SKM-1 (cell line): ENCODE results near the gene SLC6A14.

Experiments
- DNase-seq: peaks from one replicate; lab custom pipeline; 2025; ENCODE audit not compliant: unreplicated experiment; lab: John Stamatoyannopoulos, UW

The SLC6A14 gene, protein sequence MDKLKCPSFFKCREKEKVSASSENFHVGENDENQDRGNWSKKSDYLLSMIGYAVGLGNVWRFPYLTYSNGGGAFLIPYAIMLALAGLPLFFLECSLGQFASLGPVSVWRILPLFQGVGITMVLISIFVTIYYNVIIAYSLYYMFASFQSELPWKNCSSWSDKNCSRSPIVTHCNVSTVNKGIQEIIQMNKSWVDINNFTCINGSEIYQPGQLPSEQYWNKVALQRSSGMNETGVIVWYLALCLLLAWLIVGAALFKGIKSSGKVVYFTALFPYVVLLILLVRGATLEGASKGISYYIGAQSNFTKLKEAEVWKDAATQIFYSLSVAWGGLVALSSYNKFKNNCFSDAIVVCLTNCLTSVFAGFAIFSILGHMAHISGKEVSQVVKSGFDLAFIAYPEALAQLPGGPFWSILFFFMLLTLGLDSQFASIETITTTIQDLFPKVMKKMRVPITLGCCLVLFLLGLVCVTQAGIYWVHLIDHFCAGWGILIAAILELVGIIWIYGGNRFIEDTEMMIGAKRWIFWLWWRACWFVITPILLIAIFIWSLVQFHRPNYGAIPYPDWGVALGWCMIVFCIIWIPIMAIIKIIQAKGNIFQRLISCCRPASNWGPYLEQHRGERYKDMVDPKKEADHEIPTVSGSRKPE

DNA sequence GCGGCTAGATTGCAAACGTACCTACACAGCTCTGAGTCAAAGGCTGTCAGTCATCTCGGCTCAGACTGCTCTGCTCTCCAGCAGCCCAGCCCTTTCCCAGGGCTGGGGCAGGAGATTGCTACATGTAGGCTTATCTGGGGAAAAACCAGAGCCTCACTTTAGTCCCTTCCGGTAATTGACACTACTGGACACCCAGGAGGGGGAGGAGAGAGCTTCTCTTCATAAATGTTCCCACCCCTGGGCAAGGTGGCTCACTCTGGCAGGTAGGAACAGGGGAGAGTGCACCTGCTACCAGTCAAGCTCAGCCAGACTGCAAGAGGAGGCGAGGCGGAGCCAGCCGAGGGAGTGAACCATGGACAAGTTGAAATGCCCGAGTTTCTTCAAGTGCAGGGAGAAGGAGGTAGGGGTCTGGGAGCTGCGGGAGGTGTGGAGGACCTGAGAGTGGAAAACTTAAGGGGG is at the start of gene SLC6A14:
Gene SLC6A14 (plus strand): TSS at position 249 of the 459 bp plus-strand sequence. CDS start 104 bp downstream, at position 353.
- no peak for DNase-seq

DNA sequence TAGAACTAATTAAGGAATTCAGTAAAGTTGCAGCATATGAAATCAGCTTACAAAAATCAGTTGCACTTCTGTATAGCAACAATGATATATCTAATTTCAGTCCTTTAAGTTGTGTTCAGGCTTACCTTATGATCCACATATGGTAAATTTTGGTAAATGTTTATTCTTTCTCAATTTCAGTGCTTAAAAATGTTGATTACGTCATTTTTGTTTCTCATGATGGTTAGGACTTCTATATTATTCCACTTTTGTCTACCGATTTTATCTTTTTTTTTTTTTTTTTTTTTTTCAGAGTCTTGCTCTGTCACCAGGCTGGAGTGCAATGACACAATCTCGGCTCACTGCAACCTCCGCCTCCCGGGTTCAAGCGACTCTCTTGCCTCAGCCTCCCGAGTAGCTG is 40.7 kb upstream of the SLC6A14 start:
- DNase-seq, result no peak

- DNase-seq, result no peak
Observed at GRCh38 chrX:116399681-116400080, 36.7 kb upstream of the SLC6A14 start.

DNA sequence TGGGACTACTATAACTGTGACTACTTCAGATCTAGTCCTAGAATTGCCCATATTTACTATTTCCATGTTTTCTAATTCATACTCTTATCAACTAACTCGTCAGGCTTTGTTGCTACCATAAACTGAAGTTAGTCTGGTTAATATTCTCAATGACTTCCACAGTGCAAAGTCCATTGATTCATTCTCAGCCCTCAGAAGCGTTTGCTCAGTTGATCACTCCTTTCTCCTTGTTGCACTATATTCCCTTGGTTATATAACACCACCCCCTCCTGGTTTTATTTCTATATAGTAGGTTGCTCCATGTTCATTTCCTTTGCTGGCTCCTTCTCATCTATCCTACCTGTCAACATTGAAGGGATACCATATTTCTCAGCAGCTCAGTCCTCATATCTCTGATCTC is 27.2 kb upstream of the SLC6A14 start:
- no peak for DNase-seq

DNA sequence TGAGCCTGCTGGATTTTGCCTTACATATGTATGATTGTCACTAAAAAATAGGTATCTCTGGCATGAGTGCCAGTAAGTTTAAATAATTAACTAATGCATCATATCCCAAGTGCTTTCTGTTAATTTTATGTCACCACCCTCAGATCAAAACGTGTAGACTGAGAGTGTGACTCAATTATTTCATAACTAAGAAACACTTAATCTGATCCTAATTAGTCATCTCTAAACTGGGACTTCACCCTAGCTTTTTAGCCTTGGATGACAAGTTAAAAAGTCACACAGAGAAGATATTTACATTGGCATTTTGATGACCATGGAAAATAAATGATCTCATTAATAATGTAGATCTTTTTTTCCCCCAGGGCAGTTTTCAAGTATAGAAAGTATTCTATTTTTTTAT is 23.1 kb upstream of the SLC6A14 start:
- no peak for DNase-seq

GRCh38 chrX:116417214-116417613 is 19.2 kb upstream of the SLC6A14 start:
- DNase-seq, result no peak

GRCh38 chrX:116417968-116418367 is 18.4 kb upstream of the SLC6A14 start:
- no peak for DNase-seq

DNA sequence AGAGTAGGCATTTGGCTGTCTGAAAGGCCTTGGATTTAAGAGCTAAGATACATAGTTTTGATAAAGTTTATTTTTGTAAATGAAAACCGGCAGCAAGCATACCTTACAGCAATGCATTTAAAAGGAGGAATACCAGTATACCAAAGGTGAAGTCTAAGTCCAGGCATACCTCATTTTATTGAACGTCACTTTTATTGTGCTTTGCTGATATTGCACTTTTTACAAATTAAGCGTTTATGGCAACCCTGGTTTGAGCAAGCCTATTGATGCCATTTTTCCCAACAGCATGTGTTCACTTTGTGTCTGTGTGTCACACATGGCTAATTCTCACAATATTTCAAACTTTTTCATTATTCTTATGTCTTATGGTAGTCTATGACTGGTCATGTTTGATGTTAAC is 8.4 kb upstream of the SLC6A14 start:
- DNase-seq, result no peak

GRCh38 chrX:116435597-116435996 is 809 bp upstream of the SLC6A14 start:
- no peak for DNase-seq

DNA sequence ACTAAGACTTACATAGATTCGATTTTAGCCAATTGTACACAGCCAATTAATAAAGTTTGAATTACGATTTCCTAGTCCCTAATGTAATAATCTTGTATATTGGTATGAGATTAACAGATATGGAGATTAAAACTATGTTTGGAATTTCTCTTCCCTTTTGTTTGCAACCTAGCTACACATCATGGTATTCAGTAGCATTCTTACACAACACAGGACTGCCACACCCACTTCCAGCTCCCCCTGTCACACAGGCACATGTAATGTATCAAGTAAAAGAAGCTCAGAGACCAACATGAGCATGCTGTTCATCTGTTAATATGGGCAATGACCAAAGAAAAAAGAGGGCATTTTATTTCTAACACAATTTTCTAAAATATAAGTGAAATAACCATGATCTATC is 12.8 kb downstream of the SLC6A14 start:
- DNase-seq, result no peak

GRCh38 chrX:116462822-116463221 is 26.4 kb downstream of the SLC6A14 start, which contains the start of gene CT83:
Gene CT83, minus strand, starts transcription at chrX:116462976. Its CDS starts 120 bp downstream, at chrX:116462856.
- DNase-seq, result no peak

- DNase-seq, result no peak
Observed at GRCh38 chrX:116480059-116480458, 43.7 kb downstream of the SLC6A14 start.

DNA sequence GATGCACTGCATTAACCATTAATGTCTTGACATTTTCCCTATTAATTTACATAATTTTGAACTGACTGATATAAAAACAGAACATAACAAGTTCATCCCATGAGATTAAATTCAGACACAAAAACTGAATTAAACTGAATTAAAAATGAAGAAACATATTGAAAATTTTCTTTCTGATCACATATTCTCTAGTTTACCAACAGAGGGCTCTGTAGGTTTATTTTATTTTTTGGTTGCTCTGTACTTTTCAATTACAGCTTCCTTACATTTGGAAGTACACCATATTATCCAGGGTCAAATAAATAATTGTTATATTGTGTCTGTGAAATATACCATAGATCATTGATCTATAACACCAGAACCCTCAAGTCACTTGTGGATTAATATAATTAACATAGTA is 53.7 kb downstream of the SLC6A14 start:
- DNase-seq, result no peak

- DNase-seq, result no peak
Observed at GRCh38 chrX:116493271-116493670, 56.9 kb downstream of the SLC6A14 start.

DNA sequence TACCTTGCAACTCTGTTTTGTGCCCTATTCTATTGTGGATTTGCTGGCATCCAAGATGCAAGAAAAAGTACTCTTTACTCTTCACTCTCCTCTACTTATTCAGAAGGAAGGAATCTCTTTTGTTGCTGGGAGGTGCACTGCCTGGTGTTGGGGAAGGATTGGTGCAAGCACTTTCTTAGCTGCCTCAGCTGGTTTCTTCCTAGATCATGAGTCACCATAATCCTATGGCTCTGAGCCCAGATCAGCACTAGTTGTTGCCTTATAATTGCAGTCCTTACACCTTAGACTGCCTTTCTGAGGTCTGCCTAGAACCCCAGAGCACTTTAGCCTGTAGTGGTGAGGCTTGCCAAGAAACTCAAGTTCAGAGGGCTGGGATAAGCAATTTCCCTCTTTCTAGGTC is 63.4 kb downstream of the SLC6A14 start:
- no peak for DNase-seq
